IMR-90 (cell line): ENCODE results near the gene GLP2R. TPM values are rescaled to one million over a fixed set of nuclear protein-coding genes. Genes with fewer than 3 reads are reported as not detected.

Experiments
- ATAC-seq: fragments of 200-7000 bp; cut with Tn5 transposase; 2 replicates; pipeline ENCODE4 v1.9.1; 2020; ENCODE audit warnings: low read depth, mild to moderate bottlenecking, moderate library complexity
- BruUV-seq: library from RNA; stranded (reverse); fragments of 400-500 nt; replicated peaks from 2 replicates; lab custom pipeline; 2021; lab: Mats Ljungman, UMichigan
- CTCF ChIA-PET: fragments of 300-600 bp; formaldehyde crosslinking; extraction: SDS; loops from one replicate; lab custom pipeline; 2021; ENCODE audit warnings: antibody characterized with exemption; lab: Yijun Ruan, JAX
- POLR2A ChIA-PET: fragments of 300-600 bp; sonication (Branson Sonifier 250); formaldehyde crosslinking; loops from one replicate; lab custom pipeline; 2022; ENCODE audit warnings: antibody characterized with exemption; ENCODE audit not compliant: unreplicated experiment; lab: Charles Lee
- DNase-seq: peaks from one replicate; pipeline ENCODE4 v3.0.0; 2013
- H2AFZ ChIP-seq: replicated peaks from 2 replicates; pipeline ENCODE3; 2013; ENCODE audit warnings: low read length, mild to moderate bottlenecking; ENCODE audit not compliant: poor library complexity
- H2AK5ac ChIP-seq: 2 replicates; pipeline ENCODE4 v1.6.1; 2013; ENCODE audit warnings: low read depth, low read length, inconsistent platforms
- H2AK9ac ChIP-seq: replicated peaks from 2 replicates; pipeline ENCODE3; 2013; ENCODE audit warnings: mild to moderate bottlenecking, low read depth, low read length, moderate library complexity; ENCODE audit not compliant: poor library complexity
- H2BK120ac ChIP-seq: 2 replicates; pipeline ENCODE4 v1.6.1; 2013; ENCODE audit warnings: low read depth, low read length, inconsistent platforms
- H2BK15ac ChIP-seq: 3 replicates; pipeline ENCODE4 v1.6.1; 2013; ENCODE audit warnings: low read depth, low read length, inconsistent platforms
- H2BK20ac ChIP-seq: 2 replicates; pipeline ENCODE4 v1.6.1; 2013; ENCODE audit warnings: low read depth, mild to moderate bottlenecking, inconsistent platforms, low read length, moderate library complexity
- H2BK5ac ChIP-seq: 2 replicates; pipeline ENCODE4 v1.6.1; 2013; ENCODE audit warnings: mild to moderate bottlenecking, low read depth, low read length, inconsistent platforms; ENCODE audit not compliant: poor library complexity, severe bottlenecking
- H3K14ac ChIP-seq: replicated peaks from 2 replicates; pipeline ENCODE4 v1.6.1; 2013; ENCODE audit warnings: low read depth, low read length, inconsistent platforms
- H3K18ac ChIP-seq: 2 replicates; pipeline ENCODE4 v1.6.1; 2013; ENCODE audit warnings: low read depth, low read length, control low read depth
- H3K23ac ChIP-seq: 2 replicates; pipeline ENCODE4 v1.6.1; 2013; ENCODE audit warnings: low read depth, low read length, inconsistent platforms
- H3K27ac ChIP-seq: 2 replicates; pipeline ENCODE4 v1.5.1; 2013; ENCODE audit warnings: mild to moderate bottlenecking, control low read depth, low read length; ENCODE audit not compliant: insufficient read depth
- H3K27me3 ChIP-seq: 2 replicates; pipeline ENCODE4 v1.6.1; 2013; ENCODE audit warnings: low read length; ENCODE audit not compliant: control insufficient read depth, insufficient read depth
- H3K36me3 ChIP-seq: 2 replicates; pipeline ENCODE4 v1.6.1; 2013; ENCODE audit warnings: low read length, mixed read lengths; ENCODE audit not compliant: control insufficient read depth, insufficient read depth
- H3K4ac ChIP-seq: 2 replicates; pipeline ENCODE4 v1.6.1; 2013; ENCODE audit warnings: low read depth, low read length, inconsistent platforms
- H3K4me1 ChIP-seq: 2 replicates; pipeline ENCODE4 v1.6.1; 2013; ENCODE audit warnings: low read length, mixed read lengths; ENCODE audit not compliant: control insufficient read depth, insufficient read depth
- H3K4me2 ChIP-seq: 2 replicates; pipeline ENCODE4 v1.6.1; 2013; ENCODE audit warnings: low read depth, mild to moderate bottlenecking, control low read depth, low read length, moderate library complexity
- H3K4me3 ChIP-seq: 2 replicates; pipeline ENCODE4 v1.5.1; 2013; ENCODE audit warnings: low read depth, mild to moderate bottlenecking, control low read depth, low read length, moderate library complexity; ENCODE audit not compliant: insufficient read depth
- H3K56ac ChIP-seq: 2 replicates; pipeline ENCODE4 v1.6.1; 2013; ENCODE audit warnings: low read length, inconsistent platforms; ENCODE audit not compliant: insufficient read depth; ENCODE audit errors: extremely low read depth
- H3K79me1 ChIP-seq, 2 experiments: 2 replicates each; pipeline ENCODE4 v1.6.1; 2013; ENCODE audit warnings: low read length in 2 of 2, inconsistent platforms in 1 of 2, low read depth in 1 of 2
- H3K9ac ChIP-seq: 2 replicates; pipeline ENCODE4 v1.6.1; 2013; ENCODE audit warnings: low read depth, low read length, control low read depth
- H3K9me1 ChIP-seq: 2 replicates; pipeline ENCODE4 v1.6.1; 2013; ENCODE audit warnings: low read length, inconsistent platforms; ENCODE audit not compliant: insufficient read depth
- H3K9me3 ChIP-seq: 2 replicates; pipeline ENCODE4 v1.6.1; 2013; ENCODE audit warnings: low read length; ENCODE audit not compliant: control insufficient read depth, insufficient read depth
- H4K20me1 ChIP-seq: 2 replicates; pipeline ENCODE4 v1.6.1; 2013; ENCODE audit warnings: low read length, inconsistent platforms; ENCODE audit not compliant: insufficient read depth
- H4K5ac ChIP-seq: 2 replicates; pipeline ENCODE4 v1.6.1; 2013; ENCODE audit warnings: mild to moderate bottlenecking, low read depth, low read length, control low read depth
- H4K8ac ChIP-seq, 2 experiments: 2 replicates each; pipeline ENCODE4 v1.6.1; 2013; ENCODE audit warnings: low read depth in 2 of 2, low read length in 2 of 2, control low read depth in 1 of 2, inconsistent platforms in 1 of 2
- H4K91ac ChIP-seq: 2 replicates; pipeline ENCODE4 v1.6.1; 2013; ENCODE audit warnings: low read depth, low read length, inconsistent platforms; ENCODE audit not compliant: insufficient read depth
- CHD1 ChIP-seq: IDR thresholded peaks from 2 replicates; pipeline ENCODE4 v1.6.1; 2012; ENCODE audit warnings: low read depth, low read length, improper control_type of control experiment
- MAZ ChIP-seq: IDR thresholded peaks from 2 replicates; pipeline ENCODE4 v1.6.1; 2012; ENCODE audit warnings: low read depth, mild to moderate bottlenecking, low read length, improper control_type of control experiment, moderate library complexity, borderline replicate concordance
- WGBS, 2 experiments: methylation state at CpG; one replicate each; pipeline versions ENCODE4 v1.1.5 to v1.1.7; 2013; ENCODE audit warnings: missing lambda C conversion rate in 2 of 2; ENCODE audit not compliant: insufficient read length in 1 of 2; ENCODE audit errors: extremely low coverage in 2 of 2; 5-methylcytosine and 5-hydroxymethylcytosine counted together
- dilution Hi-C: fragments of 300-500 bp; cut with HindIII; formaldehyde crosslinking; loops from one replicate; pipeline ENCODE4 v1.14.3; 2018; ENCODE audit warnings: low sequenced_read_pairs; ENCODE audit not compliant: unreplicated experiment
- in situ Hi-C: fragments of 300-500 bp; cut with MboI; formaldehyde crosslinking; loops from 3 replicates; pipeline ENCODE4 v1.14.3; 2019; ENCODE audit warnings: low sequenced_read_pairs, inconsistent platforms, mixed read lengths
- intact Hi-C: fragments of 100-400 bp; cut with micrococcal nuclease; formaldehyde crosslinking; loops from 2 replicates; pipeline ENCODE4 v1.10.0; 2022
- polyA plus RNA-seq, 3 experiments: library from polyadenylated mRNA; depleted of rRNA; stranded (reverse); fragments of >200 nt; gene quantifications; 2 replicates each; pipeline ENCODE4 v1.2.3, GENCODE V29; 2012; ENCODE audit warnings: low replicate concordance in 1 of 3
- total RNA-seq: library from RNA; depleted of rRNA; stranded (reverse); fragments of >200 nt; gene quantifications from 2 replicates; pipeline ENCODE4 v1.2.3, GENCODE V29; 2012

The GLP2R gene
- total and polyA plus RNA-seq, 2 of the 4 experiments (the other 2 are of a cell fraction) = 0.07 TPM; not detected in 1

DNA sequence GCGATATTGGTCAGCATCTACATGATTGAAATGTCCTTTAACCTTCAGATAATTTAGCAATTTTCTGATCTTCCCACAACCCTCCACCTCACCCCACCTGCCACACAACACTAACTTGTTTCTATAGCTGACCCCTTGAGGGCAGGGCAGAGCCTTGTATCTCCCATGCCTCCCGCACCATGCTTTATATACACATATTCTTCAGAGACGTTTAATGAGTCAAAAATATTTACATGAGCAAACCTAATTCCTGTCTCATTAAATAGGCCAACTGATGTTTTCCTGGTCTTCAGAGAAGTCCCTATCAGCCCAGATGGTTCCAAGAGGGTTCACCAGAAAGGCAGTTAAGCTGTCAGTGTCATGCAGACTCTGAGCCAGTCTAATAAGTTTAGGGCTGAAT is 27.7 kb upstream of the GLP2R start:
- BruUV-seq = no TSS peak
- Histone ChIP-seq H2BK15ac (no peak overlapping the region), H3K9ac (no peak overlapping the region), H4K5ac (no peak overlapping the region), H2BK120ac (no peak overlapping the region), H3K4me2 (no peak overlapping the region), H3K4me3 (no peak overlapping the region), H4K8ac (no peak overlapping the region), H3K4ac (no peak overlapping the region), H3K27me3 (no peaks in the 10 kb centered on the region), H3K36me3 (no peaks in the 10 kb centered on the region), H3K9me1 (no peaks in the 10 kb centered on the region), H3K27ac (no peak overlapping the region), H3K79me1 (no peaks in the 10 kb centered on the region), H3K56ac (no peak overlapping the region), H2AK9ac (no peak overlapping the region), H3K9me3 (no peaks in the 10 kb centered on the region), H2AK5ac (no peak overlapping the region), H3K14ac (no peak overlapping the region), H2BK5ac (no peak overlapping the region), H4K91ac (no peak overlapping the region), H2AFZ (no peak overlapping the region), H3K18ac (no peak overlapping the region), H2BK20ac (no peak overlapping the region), H3K4me1 (no peaks in the 10 kb centered on the region), H4K20me1 (no peaks in the 10 kb centered on the region), H3K23ac (no peak overlapping the region)
- dilution Hi-C loops (no loop called here), in situ Hi-C loops (no loop called here), intact Hi-C loops (no loop called here)
- ATAC-seq = no peak
- ChIA-PET CTCF (no interaction called here), POLR2A (no interaction called here)
- 64% methylated on average over 3 of the region's 3 CpGs; no CpG with 5 or more reads in 1 of the 2 experiments for WGBS, 2 experiments
- TF ChIP-seq CHD1 = no peak
- TF ChIP-seq MAZ = no peak
- DNase-seq = no peak
